Caco-2 (cell line): ENCODE results near the gene UNKL. TPM values are rescaled to one million over a fixed set of nuclear protein-coding genes. Genes with fewer than 3 reads are reported as not detected.

Source experiments
- BruUV-seq: library from RNA; stranded (reverse); fragments of 400-500 nt; replicated peaks from 2 replicates; lab custom pipeline; 2021; lab: Mats Ljungman, UMichigan
- CTCF ChIA-PET: fragments of 300-600 bp; sonication (Branson Sonifier 250); formaldehyde crosslinking; loops from one replicate; lab custom pipeline; 2022; ENCODE audit warnings: antibody characterized with exemption; lab: Charles Lee
- POLR2A ChIA-PET: fragments of 300-600 bp; sonication (Branson Sonifier 250); formaldehyde crosslinking; loops from one replicate; lab custom pipeline; 2022; ENCODE audit warnings: antibody characterized with exemption; lab: Charles Lee
- DNase-seq, 2 experiments: peaks; one replicate each; pipeline versions ENCODE4 v3.0.0 to v3.0.0-alpha.2; 2020 to 2022
- H3K27me3 ChIP-seq: replicated peaks from 2 replicates; pipeline ENCODE4 v1.6.0; 2011; ENCODE audit warnings: low read length; ENCODE audit not compliant: control insufficient read depth, insufficient read depth
- H3K36me3 ChIP-seq: 2 replicates; pipeline ENCODE4 v1.5.1; 2011; ENCODE audit warnings: low read length; ENCODE audit not compliant: control insufficient read depth, insufficient read depth
- H3K4me1 ChIP-seq: fragments of 250-450 bp; sonication (Bioruptor Pico); 2 replicates; pipeline ENCODE4 v1.5.1; 2020; ENCODE audit warnings: mild to moderate bottlenecking
- H3K4me3 ChIP-seq: 2 replicates; pipeline ENCODE4 v1.5.1; 2011; ENCODE audit warnings: low read depth, mild to moderate bottlenecking, control low read depth, low read length
- H3K9me3 ChIP-seq: fragments of 250-450 bp; sonication (Bioruptor Pico); 2 replicates; pipeline ENCODE4 v1.5.1; 2020; ENCODE audit warnings: mild to moderate bottlenecking, moderate library complexity
- H3K27ac Mint-ChIP-seq: one replicate; pipeline ENCODE4 v1.8.0; 2022; ENCODE audit warnings: mixed read lengths; ENCODE audit not compliant: unreplicated experiment
- H3K27me3 Mint-ChIP-seq: one replicate; pipeline ENCODE4 v1.8.0; 2022; ENCODE audit warnings: mixed read lengths; ENCODE audit not compliant: insufficient read depth, unreplicated experiment
- H3K36me3 Mint-ChIP-seq: one replicate; pipeline ENCODE4 v1.8.0; 2022; ENCODE audit warnings: mild to moderate bottlenecking, mixed read lengths; ENCODE audit not compliant: insufficient read depth, unreplicated experiment
- H3K4me1 Mint-ChIP-seq: one replicate; pipeline ENCODE4 v1.8.0; 2022; ENCODE audit warnings: low read depth, mixed read lengths; ENCODE audit not compliant: unreplicated experiment
- H3K4me3 Mint-ChIP-seq: one replicate; pipeline ENCODE4 v1.8.0; 2022; ENCODE audit warnings: mild to moderate bottlenecking, moderate library complexity, mixed read lengths; ENCODE audit not compliant: unreplicated experiment
- H3K9me3 Mint-ChIP-seq: one replicate; pipeline ENCODE4 v1.8.0; 2022; ENCODE audit warnings: mixed read lengths; ENCODE audit not compliant: unreplicated experiment
- intact Hi-C: fragments of 100-400 bp; cut with micrococcal nuclease; formaldehyde crosslinking; loops from one replicate; pipeline ENCODE4 v1.10.0; 2022; ENCODE audit not compliant: unreplicated experiment
- total RNA-seq: library from RNA; stranded (reverse); gene quantifications from 2 replicates; pipeline ENCODE4 v1.2.3, GENCODE V29; 2022
- TF ChIP-seq, protein P1 (sequence below), 2 experiments: fragments of 200-600 bp in 1 of 2; IDR thresholded peaks; 1 replicate in 1 of 2; 2 replicates in 1 of 2; pipeline versions ENCODE4 v1.5.1 to v1.8.0; 2011 to 2022; ENCODE audit warnings: antibody characterized with exemption in 1 of 2, control low read depth in 1 of 2, inconsistent platforms in 1 of 2, low read depth in 1 of 2, low read length in 1 of 2, mild to moderate bottlenecking in 1 of 2, moderate library complexity in 1 of 2; ENCODE audit not compliant: insufficient read depth in 1 of 2, severe bottlenecking in 1 of 2, unreplicated experiment in 1 of 2

Gene UNKL
- total RNA-seq, 1 experiment from 2014 or later: 31.2 TPM

DNA sequence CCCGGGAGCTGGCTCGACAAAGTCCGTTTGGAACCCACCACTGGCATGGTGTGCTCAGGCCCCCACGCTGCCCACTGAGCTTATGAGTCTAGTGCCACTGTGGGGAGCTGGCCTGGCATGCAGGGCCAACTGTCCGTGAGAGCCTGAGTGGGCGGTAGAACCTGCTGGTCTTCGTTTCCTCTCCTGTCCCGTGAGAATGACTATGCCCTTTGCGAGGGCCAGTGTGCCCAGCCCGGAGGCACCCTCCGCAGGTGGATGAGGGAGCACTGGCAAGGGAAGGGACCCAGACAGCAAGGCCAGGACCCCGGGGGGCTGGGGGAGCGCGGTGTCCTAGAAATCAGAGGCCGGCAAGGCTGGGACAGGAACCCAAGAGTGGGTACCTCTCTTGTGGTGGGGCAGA, 77.9 kb downstream of the UNKL start:
- no peaks in the 10 kb centered on the region for H3K9me3 Mint-ChIP-seq
- H3K36me3 Mint-ChIP-seq: no peaks in the 10 kb centered on the region
- no TSS peak for BruUV-seq
- no peaks in the 10 kb centered on the region for H3K9me3 ChIP-seq
- ChIA-PET POLR2A (no interaction called here), CTCF (no interaction called here)
- H3K27me3 ChIP-seq: peaks cover 1% of the 10 kb centered on the region; the same call in 1 of the 2 replicates
- no peak for DNase-seq
- H3K4me3 ChIP-seq: no peak overlapping the region
- H3K27me3 Mint-ChIP-seq: peaks cover 3% of the 10 kb centered on the region
- no peak overlapping the region for H3K4me3 Mint-ChIP-seq
- H3K4me1 ChIP-seq: peaks cover 4% of the 10 kb centered on the region; the same call in 1 of the 2 replicates
- H3K36me3 ChIP-seq: no peaks in the 10 kb centered on the region
- TF ChIP-seq, protein P1, sequence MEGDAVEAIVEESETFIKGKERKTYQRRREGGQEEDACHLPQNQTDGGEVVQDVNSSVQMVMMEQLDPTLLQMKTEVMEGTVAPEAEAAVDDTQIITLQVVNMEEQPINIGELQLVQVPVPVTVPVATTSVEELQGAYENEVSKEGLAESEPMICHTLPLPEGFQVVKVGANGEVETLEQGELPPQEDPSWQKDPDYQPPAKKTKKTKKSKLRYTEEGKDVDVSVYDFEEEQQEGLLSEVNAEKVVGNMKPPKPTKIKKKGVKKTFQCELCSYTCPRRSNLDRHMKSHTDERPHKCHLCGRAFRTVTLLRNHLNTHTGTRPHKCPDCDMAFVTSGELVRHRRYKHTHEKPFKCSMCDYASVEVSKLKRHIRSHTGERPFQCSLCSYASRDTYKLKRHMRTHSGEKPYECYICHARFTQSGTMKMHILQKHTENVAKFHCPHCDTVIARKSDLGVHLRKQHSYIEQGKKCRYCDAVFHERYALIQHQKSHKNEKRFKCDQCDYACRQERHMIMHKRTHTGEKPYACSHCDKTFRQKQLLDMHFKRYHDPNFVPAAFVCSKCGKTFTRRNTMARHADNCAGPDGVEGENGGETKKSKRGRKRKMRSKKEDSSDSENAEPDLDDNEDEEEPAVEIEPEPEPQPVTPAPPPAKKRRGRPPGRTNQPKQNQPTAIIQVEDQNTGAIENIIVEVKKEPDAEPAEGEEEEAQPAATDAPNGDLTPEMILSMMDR (IDR thresholded peaks at IDR 0.05; ENCODE audit: insufficient read depth in 1 of 2, low read depth in 1 of 2, low read length in 1 of 2, severe bottlenecking in 1 of 2, unreplicated experiment in 1 of 2): no peak
- no peak overlapping the region for H3K27ac Mint-ChIP-seq
- H3K4me1 Mint-ChIP-seq: no peaks in the 10 kb centered on the region
- intact Hi-C loops: no loop called here

DNA sequence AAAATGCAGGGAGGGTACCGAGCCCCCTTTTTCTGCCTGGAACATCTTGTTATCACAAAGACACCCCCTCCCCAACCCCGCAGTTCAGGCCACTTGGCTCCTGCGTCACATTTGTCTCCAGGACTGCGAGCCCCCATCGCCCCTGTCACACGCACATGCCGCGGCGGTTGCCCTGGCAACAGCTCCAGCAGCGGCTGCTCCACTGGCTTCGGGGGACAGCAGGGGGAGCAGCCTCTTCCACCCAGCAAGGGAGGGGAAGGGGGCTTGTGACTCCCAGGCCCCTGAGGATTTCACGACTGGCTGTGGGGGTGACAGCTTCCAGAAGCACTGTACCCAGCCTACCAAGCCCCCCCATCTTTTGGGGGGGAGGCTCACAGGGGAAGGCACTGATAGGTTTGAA, 78.5 kb downstream of the UNKL start:
- H3K36me3 Mint-ChIP-seq: no peaks in the 10 kb centered on the region
- H3K4me1 Mint-ChIP-seq: no peaks in the 10 kb centered on the region
- BruUV-seq: no TSS peak
- TF ChIP-seq, protein P1 (IDR thresholded peaks at IDR 0.05; ENCODE audit: insufficient read depth in 1 of 2, low read depth in 1 of 2, low read length in 1 of 2, severe bottlenecking in 1 of 2, unreplicated experiment in 1 of 2): no peak
- no peak for DNase-seq
- intact Hi-C loops: no loop called here
- Histone ChIP-seq H3K4me1 (peaks cover 4% of the 10 kb centered on the region; the same call in 1 of the 2 replicates), H3K4me3 (no peak overlapping the region), H3K27me3 (peaks cover 1% of the 10 kb centered on the region; the same call in 1 of the 2 replicates), H3K9me3 (no peaks in the 10 kb centered on the region), H3K36me3 (no peaks in the 10 kb centered on the region)
- ChIA-PET POLR2A (no interaction called here), CTCF (interaction anchor here (0.6 kb wide), 1 partner anchor 23 kb away, joined by 11 read pairs; no protein-coding TSS in a partner anchor)
- H3K27ac Mint-ChIP-seq: no peak overlapping the region
- peaks cover 3% of the 10 kb centered on the region for H3K27me3 Mint-ChIP-seq
- H3K9me3 Mint-ChIP-seq: no peaks in the 10 kb centered on the region
- H3K4me3 Mint-ChIP-seq: no peak overlapping the region

DNA sequence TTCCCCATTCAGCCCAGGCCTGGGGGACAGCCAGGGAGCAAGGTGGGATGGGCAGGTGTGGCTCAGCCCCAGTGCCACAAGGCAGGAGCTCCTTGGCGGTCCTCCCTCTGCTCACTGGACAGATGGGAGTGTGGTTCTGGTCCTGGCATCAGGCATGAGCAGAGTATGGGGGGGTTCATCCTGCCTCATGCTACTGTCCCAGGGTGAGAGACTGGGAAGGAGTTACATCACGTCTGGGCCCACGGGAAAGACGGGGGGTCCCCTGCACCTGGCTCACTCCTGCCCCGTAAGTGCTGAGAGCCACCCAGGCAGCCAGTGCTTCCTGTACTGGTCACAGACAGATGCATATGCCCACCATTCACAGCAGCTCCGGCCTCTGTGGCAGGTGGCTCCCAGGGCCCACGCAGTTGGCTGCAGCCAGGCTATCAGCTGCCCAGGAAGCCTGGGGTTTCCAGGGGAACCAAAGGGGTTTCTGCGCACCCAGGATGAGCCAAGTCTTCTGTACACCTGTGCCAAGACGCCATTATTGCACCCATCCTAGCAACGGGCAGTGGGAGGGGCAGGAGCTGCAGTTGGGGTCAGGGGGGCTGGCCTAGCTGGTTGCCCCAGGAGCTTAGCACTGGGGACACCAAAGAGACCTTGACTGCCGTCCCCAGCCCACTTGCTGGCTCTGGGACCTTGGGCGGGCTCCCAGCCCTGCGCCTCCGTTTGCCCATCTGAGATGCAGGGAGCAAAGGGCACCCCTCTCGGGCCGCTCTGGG, 79.1 kb downstream of the UNKL start:
- TF ChIP-seq, protein P1 (IDR thresholded peaks at IDR 0.05; ENCODE audit: insufficient read depth in 1 of 2, low read depth in 1 of 2, low read length in 1 of 2, severe bottlenecking in 1 of 2, unreplicated experiment in 1 of 2): no peak
- Histone ChIP-seq H3K36me3 (no peaks in the 10 kb centered on the region), H3K9me3 (no peaks in the 10 kb centered on the region), H3K4me1 (peaks cover 4% of the 10 kb centered on the region; the same call in 1 of the 2 replicates), H3K27me3 (peaks cover 1% of the 10 kb centered on the region; the same call in 1 of the 2 replicates), H3K4me3 (no peak overlapping the region)
- no TSS peak for BruUV-seq
- Mint-ChIP-seq H3K27ac (no peak overlapping the region), H3K4me3 (no peak overlapping the region), H3K4me1 (no peaks in the 10 kb centered on the region), H3K36me3 (no peaks in the 10 kb centered on the region), H3K9me3 (no peaks in the 10 kb centered on the region), H3K27me3 (no peaks in the 10 kb centered on the region)
- intact Hi-C loops: no loop called here
- POLR2A ChIA-PET: no interaction called here
- DNase-seq: no peak
- CTCF ChIA-PET: interaction anchor here (0.6 kb wide), 1 partner anchor 22 kb away, joined by 11 read pairs; no protein-coding TSS in a partner anchor
